Measurements from ENCODE around the gene PINLYP. TPM values are rescaled to one million over a fixed set of nuclear protein-coding genes. Genes with fewer than 3 reads are reported as not detected.

Gene PINLYP
- total RNA-seq, 3 donors from 2014 or later = 0.61 to 7.4 (median 2.0) TPM

- intact Hi-C loops (cut with DNase I, micrococcal nuclease) = loop anchor here in 1 of 2 donors (10.0 kb wide), 1 partner anchor 116 kb away; no protein-coding TSS in a partner anchor
Observed at GRCh38 chr19:43538922-43539321, 36.7 kb upstream of the PINLYP start.

GRCh38 chr19:43540381-43540780 is 35.2 kb upstream of the PINLYP start:
- TF ChIP-seq CTCF (IDR thresholded peaks at IDR 0.05) = no peak
- ATAC-seq (no peak), DNase-seq (no peak)
- H3K4me1 ChIP-seq (ENCODE audit: low read depth) = no peaks in the 10 kb centered on the region
- no peaks in the 10 kb centered on the region for H3K36me3 ChIP-seq (ENCODE audit: low read depth)
- H3K9me3 ChIP-seq = peaks cover 6% of the 10 kb centered on the region
- intact Hi-C loops (cut with DNase I, micrococcal nuclease) = no loop called here
- H3K4me3 ChIP-seq = no peak overlapping the region

More at GRCh38 chr19:43538922-43539321, 36.7 kb upstream of the PINLYP start:
- Histone ChIP-seq H3K9me3 (peaks cover 6% of the 10 kb centered on the region), H3K36me3 (ENCODE audit: low read depth) (no peaks in the 10 kb centered on the region), H3K4me3 (no peak overlapping the region), H3K4me1 (ENCODE audit: low read depth) (no peaks in the 10 kb centered on the region)
- TF ChIP-seq CTCF (IDR thresholded peaks at IDR 0.05) = no peak
- no peak for ATAC-seq
- DNase-seq = no peak

GRCh38 chr19:43541920-43542650 is 33.5 kb upstream of the PINLYP start:
- Histone ChIP-seq H3K4me1 (ENCODE audit: low read depth) (no peaks in the 10 kb centered on the region), H3K36me3 (ENCODE audit: low read depth) (no peaks in the 10 kb centered on the region), H3K4me3 (no peak overlapping the region), H3K9me3 (peaks cover 6% of the 10 kb centered on the region)
- intact Hi-C loops (cut with DNase I, micrococcal nuclease) = no loop called here
- ATAC-seq (no peak), DNase-seq (no peak)
- no peak for TF ChIP-seq CTCF (IDR thresholded peaks at IDR 0.05)

- no peaks in the 10 kb centered on the region for H3K4me1 ChIP-seq (ENCODE audit: low read depth)
- H3K9me3 ChIP-seq = peaks cover 3% of the 10 kb centered on the region
- DNase-seq (no peak), ATAC-seq (no peak)
- TF ChIP-seq CTCF (IDR thresholded peaks at IDR 0.05) = no peak
- no peak overlapping the region for H3K4me3 ChIP-seq
- H3K36me3 ChIP-seq (ENCODE audit: low read depth) = no peaks in the 10 kb centered on the region
- intact Hi-C loops (cut with DNase I, micrococcal nuclease) = no loop called here
Observed at GRCh38 chr19:43544077-43544476, 31.5 kb upstream of the PINLYP start.

- ATAC-seq (no peak), DNase-seq (no peak)
- Histone ChIP-seq H3K36me3 (ENCODE audit: low read depth) (no peaks in the 10 kb centered on the region), H3K4me3 (no peak overlapping the region), H3K9me3 (no peaks in the 10 kb centered on the region), H3K4me1 (ENCODE audit: low read depth) (no peaks in the 10 kb centered on the region)
- no peak for TF ChIP-seq CTCF (IDR thresholded peaks at IDR 0.05)
- intact Hi-C loops (cut with DNase I, micrococcal nuclease) = no loop called here
Observed at GRCh38 chr19:43545276-43545675, 30.3 kb upstream of the PINLYP start.

Data from mucosa of descending colon (tissue), 3 donors.